Choroid plexus epithelial cell (primary cell): Measurements from ENCODE around the gene AIRE.

Source experiments
- DNase-seq: peaks from one replicate; pipeline ENCODE4 v3.0.0-alpha.2; 2010; ENCODE audit warnings: low read depth
- H3K4me3 ChIP-seq: 2 replicates; pipeline ENCODE4 v1.5.1; 2011; ENCODE audit warnings: low read depth, mild to moderate bottlenecking, control low read depth, low read length, moderate library complexity
- CTCF ChIP-seq: conservative IDR thresholded peaks from 2 replicates; pipeline ENCODE4 v1.5.1; 2011; ENCODE audit warnings: low read depth, mild to moderate bottlenecking, control low read depth, inconsistent platforms, low read length, moderate library complexity

The AIRE gene

GRCh38 chr21:44318489-44319285 is 33.0 kb downstream of the AIRE start:
- no peak for TF ChIP-seq CTCF
- DNase-seq, result no peak
- H3K4me3 ChIP-seq, result no peak overlapping the region

GRCh38 chr21:44319407-44320065 is 33.9 kb downstream of the AIRE start:
- TF ChIP-seq CTCF, result no peak
- no peak for DNase-seq
- H3K4me3 ChIP-seq, result no peak overlapping the region

GRCh38 chr21:44320847-44321246 is 35.2 kb downstream of the AIRE start:
- TF ChIP-seq CTCF, result no peak
- H3K4me3 ChIP-seq, result no peak overlapping the region
- no peak for DNase-seq

GRCh38 chr21:44321846-44322450 is 36.3 kb downstream of the AIRE start:
- H3K4me3 ChIP-seq, result no peak overlapping the region
- DNase-seq, result no peak
- no peak for TF ChIP-seq CTCF

- TF ChIP-seq CTCF, result no peak
- DNase-seq, result no peak
- no peak overlapping the region for H3K4me3 ChIP-seq
Observed at GRCh38 chr21:44322621-44323325, 37.1 kb downstream of the AIRE start.

GRCh38 chr21:44323591-44323990 is 37.9 kb downstream of the AIRE start:
- DNase-seq, result no peak
- H3K4me3 ChIP-seq, result no peak overlapping the region
- no peak for TF ChIP-seq CTCF
